ENCODE measurements around the gene UNC80.

UNC80 gene

DNA sequence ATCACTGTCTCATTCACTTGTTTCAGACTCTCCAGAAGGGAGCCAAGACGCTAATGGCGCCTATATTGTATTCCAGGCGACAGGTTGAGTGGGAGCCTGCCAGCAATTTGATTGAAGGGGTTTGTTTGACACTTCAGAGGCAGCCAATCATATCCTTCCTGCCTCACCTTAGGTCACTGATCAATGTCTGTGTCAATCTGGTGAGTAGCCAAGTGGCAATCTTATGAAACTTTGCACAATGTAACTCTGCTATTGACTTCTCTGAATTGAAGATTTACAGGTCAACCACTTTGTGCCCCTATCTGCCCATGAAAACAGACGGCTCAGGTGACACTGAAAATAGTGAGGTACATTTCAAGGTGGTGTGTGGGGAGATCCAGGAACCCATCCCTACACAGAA is 198.1 kb downstream of the UNC80 start:
- no peak for DNase-seq (ENCODE audit: low read depth in 2 of 2)

DNA sequence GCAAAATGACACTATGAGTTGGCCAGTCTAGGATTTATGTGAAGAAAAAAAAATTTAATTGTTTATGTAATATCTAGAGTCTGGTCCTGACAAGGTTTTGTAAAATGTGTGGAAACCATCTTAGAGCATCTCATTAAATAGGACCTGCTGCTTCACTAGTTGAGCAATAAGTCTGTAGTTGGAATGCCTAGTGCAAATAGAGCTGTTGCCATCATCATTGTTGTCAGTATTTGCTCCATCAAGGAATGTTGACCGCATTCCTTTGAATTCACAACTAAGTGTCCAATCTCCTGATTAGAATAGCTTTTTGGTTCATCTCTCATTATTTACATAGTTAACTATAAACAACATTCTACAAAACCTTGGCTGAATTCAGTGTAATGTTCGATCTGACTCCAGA is 198.6 kb downstream of the UNC80 start:
- DNase-seq (ENCODE audit: low read depth in 2 of 2), result no peak

- DNase-seq (ENCODE audit: low read depth in 2 of 2), result no peak
These were observed 199.1 kb downstream of the UNC80 start for GRCh38 chr2:209970711-209971110.

GRCh38 chr2:209973328-209973727 is 201.7 kb downstream of the UNC80 start:
- no peak for DNase-seq (ENCODE audit: low read depth in 2 of 2)

DNA sequence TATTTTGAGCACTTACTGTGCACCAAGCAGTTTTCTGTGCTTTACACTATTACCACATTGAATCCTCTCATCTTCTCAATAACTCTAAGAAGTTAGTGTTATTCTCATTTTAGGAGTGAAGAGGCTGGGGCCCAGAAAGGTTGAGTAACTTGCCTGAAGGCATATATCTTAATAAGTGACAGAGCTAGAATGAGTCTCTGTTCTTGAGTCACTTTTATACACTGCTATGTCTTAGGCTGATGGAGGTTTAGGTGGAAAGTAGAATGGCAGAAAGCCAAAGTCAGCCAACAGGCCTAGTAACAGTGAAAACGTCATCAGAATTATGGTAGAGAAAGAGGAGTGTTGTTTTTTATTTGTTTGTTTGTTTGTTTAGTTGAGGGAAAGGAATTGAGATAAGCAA is 202.9 kb downstream of the UNC80 start:
- DNase-seq (ENCODE audit: low read depth in 2 of 2), result no peak

DNA sequence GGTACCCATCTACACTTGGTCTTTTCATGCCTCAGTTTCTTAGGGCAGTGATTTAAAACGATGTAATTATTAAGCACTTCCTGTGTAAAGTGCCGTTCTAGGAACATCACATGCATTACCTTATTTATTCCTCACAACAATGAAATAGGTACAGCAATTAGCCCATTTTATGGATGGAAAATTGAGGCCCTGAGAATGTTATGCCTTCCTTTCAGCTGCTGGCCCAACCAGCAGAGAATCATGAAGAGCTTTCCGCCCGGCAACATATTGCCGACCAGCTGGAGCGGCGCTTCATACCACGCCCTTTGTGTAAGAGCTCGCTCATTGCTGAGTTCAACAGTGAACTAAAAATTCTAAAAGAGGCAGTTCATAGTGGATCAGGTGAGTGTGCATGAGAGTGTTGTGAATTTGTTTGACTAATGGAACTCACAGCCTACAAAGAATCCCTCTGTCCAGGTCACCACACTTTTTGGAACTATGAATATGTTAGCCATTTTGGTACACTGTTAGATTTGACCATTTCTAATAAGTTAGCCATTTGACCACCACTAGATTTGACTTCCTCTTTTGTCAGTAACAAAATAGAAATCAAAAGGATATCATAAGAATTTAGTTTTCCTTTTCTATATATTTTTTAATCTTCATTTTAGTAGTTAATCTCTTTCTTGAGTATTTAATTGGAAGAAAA is 205.2 kb downstream of the UNC80 start:
- no peak for DNase-seq (ENCODE audit: low read depth in 2 of 2)

DNA sequence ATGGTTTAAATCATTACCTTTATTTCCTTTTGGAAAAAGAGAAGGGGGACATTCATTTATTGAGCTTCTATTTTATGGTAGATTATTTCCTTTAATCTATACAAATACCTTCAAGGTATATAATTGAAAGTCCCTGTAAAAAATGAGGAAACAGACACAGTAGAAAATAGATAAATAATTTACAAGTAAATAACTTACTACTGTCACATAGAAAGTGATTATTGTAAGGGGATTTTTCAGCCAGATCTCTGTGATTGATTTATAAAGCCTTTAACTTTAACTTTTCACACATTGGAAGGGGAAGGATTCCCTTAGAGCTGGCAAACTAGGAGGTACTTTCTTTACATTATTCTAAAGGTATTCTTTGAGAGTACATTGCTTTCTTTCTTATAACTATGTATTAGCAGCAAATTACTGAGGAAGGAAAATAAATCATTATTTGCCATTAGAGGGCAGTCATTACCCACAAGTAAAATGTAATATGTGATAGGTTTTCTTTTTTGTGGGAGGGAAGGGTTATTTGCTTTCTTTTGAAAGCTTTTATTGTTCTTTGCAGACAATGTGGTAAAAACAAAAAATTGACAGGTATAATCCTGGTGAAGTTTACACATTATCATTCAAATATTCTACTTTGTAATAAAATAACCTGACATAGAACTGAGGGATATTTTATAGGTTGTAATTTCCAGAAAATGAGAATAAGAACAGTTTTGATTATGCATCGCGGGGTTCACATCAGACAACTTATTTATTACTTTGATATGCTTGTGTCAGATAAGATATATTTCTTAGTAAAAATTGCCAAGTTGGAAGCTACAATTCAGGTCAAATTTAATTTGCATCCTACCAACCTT is 206.0 kb downstream of the UNC80 start:
- DNase-seq (ENCODE audit: low read depth in 2 of 2), result no peak

- no peak for DNase-seq (ENCODE audit: low read depth in 2 of 2)
These were observed 212.7 kb downstream of the UNC80 start for GRCh38 chr2:209984291-209984690.

DNA sequence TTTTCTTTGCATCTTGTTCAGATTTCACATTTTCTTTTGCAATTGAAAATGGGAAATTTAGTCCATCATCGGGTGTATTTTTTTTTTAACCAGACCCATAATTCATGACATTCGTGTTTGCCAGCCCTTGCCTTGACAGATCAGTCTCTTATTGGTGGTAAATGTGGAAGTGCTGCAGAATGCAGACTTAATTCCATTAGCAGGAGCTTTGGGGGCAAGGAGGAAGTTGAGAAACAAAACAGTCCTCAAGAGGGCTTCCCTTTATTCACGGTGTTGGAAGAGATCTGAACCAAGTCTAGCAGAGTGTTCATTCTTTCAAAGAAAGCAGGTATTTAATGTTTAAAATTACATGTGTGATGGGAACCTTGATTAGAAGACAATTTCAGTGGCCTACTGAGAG is 214.2 kb downstream of the UNC80 start:
- no peak for DNase-seq (ENCODE audit: low read depth in 2 of 2)

DNA sequence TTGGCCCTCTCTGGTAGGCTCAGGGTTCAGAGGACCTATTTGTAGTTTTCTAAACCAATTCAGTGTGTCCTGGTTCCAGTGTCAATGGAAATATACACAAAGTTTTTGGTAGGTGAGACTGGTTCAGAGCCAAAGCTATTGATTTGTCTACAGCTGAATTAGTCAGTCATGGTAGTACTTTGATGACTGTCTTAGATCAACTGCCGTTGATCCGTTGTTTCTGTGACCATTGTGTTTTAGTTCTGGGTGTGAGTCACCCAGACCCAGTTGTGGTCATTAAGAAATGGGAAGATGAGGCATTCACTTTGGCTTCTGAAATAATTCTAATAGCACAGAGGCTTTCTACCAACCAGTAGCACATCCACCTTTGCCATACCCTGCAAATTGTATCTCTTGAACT is 214.8 kb downstream of the UNC80 start:
- DNase-seq (ENCODE audit: low read depth in 2 of 2), result no peak

GRCh38 chr2:209988010-209988409 is 216.4 kb downstream of the UNC80 start:
- DNase-seq (ENCODE audit: low read depth in 2 of 2), result no peak

DNA sequence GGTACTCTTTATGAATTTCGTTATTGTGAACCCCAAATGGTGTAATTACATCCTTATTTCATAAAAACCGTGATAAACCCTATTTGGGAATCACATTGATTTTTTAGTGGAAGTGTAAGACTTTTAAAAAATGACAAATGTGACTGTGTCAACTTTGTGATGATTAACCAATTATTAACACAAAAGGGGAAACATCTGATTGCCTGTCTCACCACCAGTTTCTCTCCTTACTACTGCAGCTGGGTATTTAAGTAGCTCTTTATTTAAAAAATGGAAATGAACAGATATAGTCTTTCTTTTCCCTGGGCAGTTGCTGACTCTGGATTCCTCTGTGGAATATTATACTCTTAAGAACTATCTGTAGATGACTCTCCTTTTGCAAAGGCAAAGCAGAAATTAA is 219.2 kb downstream of the UNC80 start:
- no peak for DNase-seq (ENCODE audit: low read depth in 2 of 2)

DNA sequence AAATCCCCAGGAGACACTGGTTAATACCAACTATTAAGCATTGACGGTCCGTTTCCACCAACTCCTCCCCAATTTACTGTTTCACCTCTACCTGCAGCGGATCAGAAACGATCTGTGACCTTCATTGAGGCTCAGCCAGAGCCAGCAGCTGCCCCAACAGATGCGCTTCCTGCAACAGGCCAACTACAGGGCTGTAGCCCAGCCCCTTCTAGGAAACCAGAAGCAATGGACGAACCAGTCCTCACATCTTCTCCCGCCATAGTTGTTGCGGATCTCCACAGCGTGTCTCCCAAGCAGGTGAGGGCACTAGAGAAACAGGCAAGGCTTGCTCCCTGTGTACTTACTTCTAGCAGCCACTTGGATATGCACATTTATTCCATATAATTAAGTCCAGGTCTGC is 222.3 kb downstream of the UNC80 start:
- DNase-seq (ENCODE audit: low read depth in 2 of 2), result no peak

DNA sequence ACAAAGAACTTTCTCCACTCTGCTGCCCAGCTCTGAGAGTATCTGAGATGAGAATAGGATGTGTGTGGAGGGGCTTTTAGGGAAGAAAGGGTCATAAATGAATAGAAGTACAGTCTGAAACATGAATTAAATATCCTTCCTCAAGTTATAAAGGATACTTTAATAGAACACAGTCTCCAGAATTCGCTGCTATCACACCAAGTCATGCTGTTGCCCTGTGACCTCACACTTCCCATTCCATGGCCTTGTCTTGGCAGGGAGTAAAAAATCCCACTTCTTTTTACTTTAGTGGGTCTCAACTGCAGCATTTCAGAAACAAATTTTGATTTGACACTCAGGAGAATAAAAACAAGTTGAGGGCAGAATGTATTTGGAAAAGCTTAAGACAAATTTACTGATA is 227.0 kb downstream of the UNC80 start:
- DNase-seq (ENCODE audit: low read depth in 2 of 2), result no peak

- no peak for DNase-seq (ENCODE audit: low read depth in 2 of 2)
These were observed 229.1 kb downstream of the UNC80 start for GRCh38 chr2:210000464-210001324.

GRCh38 chr2:210002158-210003157 is 230.8 kb downstream of the UNC80 start, which contains the start of gene RPE:
Gene RPE (plus strand): TSS chr2:210002638. CDS start chr2:210002662, 24 bp downstream.
- peak; percentile 97 to 98 for DNase-seq (ENCODE audit: low read depth in 2 of 2)

DNA sequence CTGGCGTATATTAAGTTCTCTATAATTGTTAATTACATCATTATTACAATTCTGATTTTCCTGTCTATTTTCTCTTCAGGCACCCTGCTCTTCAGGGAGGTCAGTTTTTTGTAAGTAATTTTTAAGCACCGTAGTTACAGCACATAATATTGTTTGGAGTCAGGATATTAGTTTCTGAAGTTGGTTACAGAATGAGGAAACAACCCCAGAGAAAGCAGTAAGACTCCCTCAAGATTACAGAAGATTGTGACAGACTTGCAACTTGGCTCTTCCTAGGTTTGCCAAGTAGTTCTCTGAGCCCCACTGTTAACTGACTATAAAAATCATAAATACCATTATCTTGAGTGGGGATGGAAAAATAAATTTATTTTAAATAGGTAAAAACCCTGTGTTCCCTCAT is 231.7 kb downstream of the UNC80 start:
- no peak for DNase-seq (ENCODE audit: low read depth in 2 of 2)

GRCh38 chr2:210004881-210005280 is 233.2 kb downstream of the UNC80 start:
- no peak for DNase-seq (ENCODE audit: low read depth in 2 of 2)

DNA sequence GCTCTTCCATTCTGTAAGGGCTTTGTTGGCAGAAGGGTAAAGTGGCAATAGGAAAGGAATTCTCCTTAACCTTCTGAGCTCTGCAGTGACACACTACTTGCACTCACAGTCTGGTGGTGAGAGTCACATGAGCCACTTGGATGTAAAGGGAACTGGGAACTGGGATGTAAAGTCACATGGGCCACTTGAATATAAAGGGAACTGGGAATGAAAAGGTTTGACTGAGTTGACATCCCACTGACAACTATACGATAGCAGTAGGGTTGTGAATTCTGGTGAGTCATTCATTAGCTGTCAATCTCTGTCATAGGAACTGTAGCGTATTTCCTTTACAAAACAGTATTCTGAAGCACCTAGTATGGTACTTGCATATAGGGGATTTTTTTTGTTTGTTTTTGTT is 236.3 kb downstream of the UNC80 start:
- no peak for DNase-seq (ENCODE audit: low read depth in 2 of 2)

DNA sequence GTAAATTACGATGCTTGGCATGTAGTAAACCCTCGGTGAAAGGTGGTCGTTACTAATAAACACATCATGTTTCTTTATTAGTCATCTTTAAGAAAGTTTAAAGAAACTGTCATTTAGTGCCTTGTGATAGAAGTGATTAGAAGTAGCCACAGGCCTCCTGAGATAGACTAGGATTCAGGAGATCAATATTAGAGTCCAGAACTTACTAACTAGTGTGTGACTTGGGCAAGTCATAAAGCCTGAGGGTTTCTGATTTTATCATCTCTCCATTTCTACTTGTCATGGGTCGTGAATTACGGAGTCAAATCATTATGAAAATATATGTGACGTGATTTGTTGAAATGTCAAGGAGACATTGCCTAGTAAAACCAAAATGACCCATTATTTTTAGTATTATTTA is 237.5 kb downstream of the UNC80 start:
- DNase-seq (ENCODE audit: low read depth in 2 of 2), result no peak

GRCh38 chr2:210009896-210010295 is 238.3 kb downstream of the UNC80 start:
- DNase-seq (ENCODE audit: low read depth in 2 of 2), result no peak
